ENCODE measurements around the gene HOXB6. TPM values are rescaled to one million over a fixed set of nuclear protein-coding genes. Genes with fewer than 3 reads are reported as not detected.

HOXB6 gene
- total RNA-seq, 1 experiment from 2014 or later = 64.8 TPM

DNA sequence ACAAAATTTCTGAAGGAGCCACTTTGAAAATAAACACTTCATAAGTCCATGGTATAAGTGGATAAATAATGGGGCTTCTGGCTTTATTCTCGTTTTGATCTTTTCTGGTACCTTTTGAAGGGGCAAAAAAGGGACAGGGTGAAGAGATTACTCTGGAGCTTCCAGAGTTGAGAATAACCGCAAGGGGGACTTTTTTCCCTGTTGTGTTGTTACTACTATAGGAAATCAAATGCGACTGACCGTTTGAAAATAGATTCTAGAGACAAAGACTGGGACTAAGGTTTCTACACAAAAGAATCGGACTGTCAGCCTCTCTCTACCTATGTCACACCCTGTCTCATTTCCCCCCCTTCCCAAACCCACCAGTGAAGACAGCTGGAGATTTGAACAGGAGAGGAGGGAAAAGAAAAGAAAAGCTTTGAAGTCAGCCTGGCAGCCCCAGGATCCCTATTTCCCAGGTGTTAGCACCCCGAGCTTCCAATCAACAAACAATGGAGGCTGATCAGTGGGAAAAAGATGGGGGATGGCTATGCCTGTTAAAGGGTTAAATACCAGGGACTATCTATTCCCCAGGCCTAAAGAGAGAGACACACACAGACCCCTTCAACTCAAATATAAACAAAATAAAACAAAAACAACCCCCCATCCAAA lies 35.0 kb downstream of the HOXB6 start (continued):
- TF ChIP-seq, protein P1, sequence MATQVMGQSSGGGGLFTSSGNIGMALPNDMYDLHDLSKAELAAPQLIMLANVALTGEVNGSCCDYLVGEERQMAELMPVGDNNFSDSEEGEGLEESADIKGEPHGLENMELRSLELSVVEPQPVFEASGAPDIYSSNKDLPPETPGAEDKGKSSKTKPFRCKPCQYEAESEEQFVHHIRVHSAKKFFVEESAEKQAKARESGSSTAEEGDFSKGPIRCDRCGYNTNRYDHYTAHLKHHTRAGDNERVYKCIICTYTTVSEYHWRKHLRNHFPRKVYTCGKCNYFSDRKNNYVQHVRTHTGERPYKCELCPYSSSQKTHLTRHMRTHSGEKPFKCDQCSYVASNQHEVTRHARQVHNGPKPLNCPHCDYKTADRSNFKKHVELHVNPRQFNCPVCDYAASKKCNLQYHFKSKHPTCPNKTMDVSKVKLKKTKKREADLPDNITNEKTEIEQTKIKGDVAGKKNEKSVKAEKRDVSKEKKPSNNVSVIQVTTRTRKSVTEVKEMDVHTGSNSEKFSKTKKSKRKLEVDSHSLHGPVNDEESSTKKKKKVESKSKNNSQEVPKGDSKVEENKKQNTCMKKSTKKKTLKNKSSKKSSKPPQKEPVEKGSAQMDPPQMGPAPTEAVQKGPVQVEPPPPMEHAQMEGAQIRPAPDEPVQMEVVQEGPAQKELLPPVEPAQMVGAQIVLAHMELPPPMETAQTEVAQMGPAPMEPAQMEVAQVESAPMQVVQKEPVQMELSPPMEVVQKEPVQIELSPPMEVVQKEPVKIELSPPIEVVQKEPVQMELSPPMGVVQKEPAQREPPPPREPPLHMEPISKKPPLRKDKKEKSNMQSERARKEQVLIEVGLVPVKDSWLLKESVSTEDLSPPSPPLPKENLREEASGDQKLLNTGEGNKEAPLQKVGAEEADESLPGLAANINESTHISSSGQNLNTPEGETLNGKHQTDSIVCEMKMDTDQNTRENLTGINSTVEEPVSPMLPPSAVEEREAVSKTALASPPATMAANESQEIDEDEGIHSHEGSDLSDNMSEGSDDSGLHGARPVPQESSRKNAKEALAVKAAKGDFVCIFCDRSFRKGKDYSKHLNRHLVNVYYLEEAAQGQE (IDR thresholded peaks at IDR 0.05; ENCODE audit: low read depth) = no peak
- TF ChIP-seq ELF1 (IDR thresholded peaks at IDR 0.05; ENCODE audit: borderline replicate concordance, low read depth) (no peak), CBX3 (IDR thresholded peaks at IDR 0.05; ENCODE audit: low read depth) (no peak), POLR2AphosphoS5 (IDR thresholded peaks at IDR 0.05; ENCODE audit: low read depth, low read length) (no peak)

DNA sequence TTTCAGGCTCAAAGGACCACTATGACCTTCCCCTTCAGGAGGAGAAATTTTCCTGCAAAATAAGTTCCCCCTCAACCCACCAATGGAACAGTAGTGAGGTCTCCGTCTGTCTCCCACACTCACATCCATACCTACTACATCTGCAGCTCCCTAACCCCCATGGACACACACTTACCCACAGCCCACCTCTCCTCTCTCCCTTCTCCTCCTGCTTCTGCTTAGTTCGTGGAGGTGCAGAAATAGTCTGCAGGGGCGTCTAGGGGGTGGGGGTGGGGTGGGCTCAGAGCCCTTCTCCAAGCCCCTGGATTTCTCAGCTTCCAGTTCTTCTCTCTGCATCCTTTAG lies 35.6 kb downstream of the HOXB6 start:
- no peaks in the 10 kb centered on the region for H3K4me1 ChIP-seq (ENCODE audit: control insufficient read depth in 1 of 2, insufficient read depth in 2 of 2, low read length in 2 of 2)
- no peak for DNase-seq (ENCODE audit: low read depth, low spot score)
- H3K4me2 ChIP-seq (ENCODE audit: low read length) = no peak overlapping the region
- no peaks in the 10 kb centered on the region for H3K27me3 ChIP-seq (ENCODE audit: insufficient read depth, low read length)
- no peak overlapping the region for H3K27ac ChIP-seq (ENCODE audit: low read depth, low read length)
- H4K20me1 ChIP-seq (ENCODE audit: insufficient read depth) = no peaks in the 10 kb centered on the region
- no peaks in the 10 kb centered on the region for H3K9me3 ChIP-seq (ENCODE audit: control insufficient read depth in 1 of 2, insufficient read depth in 1 of 2, low read depth in 1 of 2, low read length in 2 of 2)
- BruUV-seq (replicated peaks) = no TSS peak
- no peak overlapping the region for H2AFZ ChIP-seq (ENCODE audit: low read depth, low read length, poor library complexity, severe bottlenecking)
- H3K9ac ChIP-seq (ENCODE audit: low read length) = no peak overlapping the region
- peaks cover 65% of the 10 kb centered on the region for H3K79me2 ChIP-seq (ENCODE audit: insufficient read depth, low read length)
- CTCF ChIA-PET = no interaction called here
- POLR2A ChIA-PET = no interaction called here
- H3K9me2 ChIP-seq (ENCODE audit: insufficient read depth) = no peaks in the 10 kb centered on the region
- ATAC-seq = no peak
- intact Hi-C loops (cut with micrococcal nuclease) = no loop called here
- RAD21 ChIA-PET (ENCODE audit: low non-redundant PET in 1 of 2, low total read pairs in 2 of 2, uncharacterized antibody in 2 of 2, unreplicated experiment in 2 of 2) = no interaction called here
- H3K36me3 ChIP-seq (ENCODE audit: control insufficient read depth in 1 of 2, insufficient read depth in 2 of 2, low read length in 2 of 2) = no peaks in the 10 kb centered on the region; a peak in 1 of 4 replicates
- H3K4me3 ChIP-seq (replicated peaks in 1 of 2; ENCODE audit: low read depth in 1 of 2, low read length in 2 of 2) = no peak overlapping the region
- no peak for TF ChIP-seq POLR2A (IDR thresholded peaks at IDR 0.05; ENCODE audit: borderline replicate concordance, extremely low read depth, insufficient read depth, insufficient read length)
- no peak for TF ChIP-seq RAD21 (IDR thresholded peaks at IDR 0.05; ENCODE audit: low read depth)
- TF ChIP-seq, protein P2, sequence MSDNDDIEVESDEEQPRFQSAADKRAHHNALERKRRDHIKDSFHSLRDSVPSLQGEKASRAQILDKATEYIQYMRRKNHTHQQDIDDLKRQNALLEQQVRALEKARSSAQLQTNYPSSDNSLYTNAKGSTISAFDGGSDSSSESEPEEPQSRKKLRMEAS (IDR thresholded peaks at IDR 0.05) = no peak
